Measurements from ENCODE around the gene HSD17B4. TPM values are rescaled to one million over a fixed set of nuclear protein-coding genes. Genes with fewer than 3 reads are reported as not detected.

HSD17B4 gene
- total RNA-seq, 2 experiments from 2014 or later: 92.3 to 113 TPM

Other genes with a start within 250 kb of the HSD17B4 start
- 100 to 1,000 TPM; 166 to 171 TPM for gene TNFAIP8, start 96.5 kb upstream of the HSD17B4 start, total RNA-seq
- not detected for gene FAM170A, start 177.1 kb downstream of the HSD17B4 start, total RNA-seq